Measurements from ENCODE around the gene FOXA2.

The FOXA2 gene

DNA sequence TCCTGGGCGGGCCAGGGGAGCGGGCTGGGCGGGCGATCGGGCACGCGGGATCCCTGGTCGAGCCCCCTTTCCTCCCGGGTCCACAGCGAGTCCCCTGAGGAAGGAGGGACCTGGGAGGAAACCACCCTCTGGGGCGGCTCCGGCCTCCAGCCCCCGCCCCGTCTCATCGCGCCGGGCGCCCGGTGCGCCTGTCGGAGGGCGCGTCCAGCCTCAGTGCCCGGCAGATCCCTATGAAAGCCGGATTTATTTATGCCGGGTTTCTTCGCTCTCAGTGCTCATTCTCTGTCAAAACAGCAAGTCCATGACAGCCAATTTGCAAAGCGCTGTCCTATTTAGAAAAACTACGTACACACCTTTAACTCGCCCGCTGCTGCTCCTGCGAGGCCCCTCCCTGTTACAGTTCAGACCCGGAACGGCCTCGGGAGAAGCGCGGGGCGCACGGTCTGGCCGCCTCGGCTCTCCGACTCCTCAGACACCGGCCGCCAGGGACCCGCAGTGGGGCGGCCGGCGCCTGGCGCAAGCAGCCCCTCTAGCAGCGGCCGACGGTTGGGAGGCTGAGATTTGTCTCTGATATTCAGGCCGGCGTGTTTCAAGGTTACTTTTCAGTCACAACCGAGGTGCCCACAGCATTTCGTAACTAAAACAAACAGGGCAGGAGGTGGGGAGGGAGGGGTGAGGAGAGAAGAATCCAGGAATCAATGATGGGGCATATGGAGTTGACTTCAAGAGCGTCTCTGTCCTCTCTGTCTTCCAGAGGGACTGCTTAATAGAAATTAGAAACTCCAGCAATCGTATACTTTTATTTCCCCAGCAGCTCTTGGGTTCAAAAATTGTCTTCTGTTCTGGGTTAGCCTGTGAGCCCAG is 782 bp upstream of the FOXA2 start:
- DNase-seq (ENCODE audit: low read depth in 1 of 2, low spot score in 1 of 2): no peak

DNA sequence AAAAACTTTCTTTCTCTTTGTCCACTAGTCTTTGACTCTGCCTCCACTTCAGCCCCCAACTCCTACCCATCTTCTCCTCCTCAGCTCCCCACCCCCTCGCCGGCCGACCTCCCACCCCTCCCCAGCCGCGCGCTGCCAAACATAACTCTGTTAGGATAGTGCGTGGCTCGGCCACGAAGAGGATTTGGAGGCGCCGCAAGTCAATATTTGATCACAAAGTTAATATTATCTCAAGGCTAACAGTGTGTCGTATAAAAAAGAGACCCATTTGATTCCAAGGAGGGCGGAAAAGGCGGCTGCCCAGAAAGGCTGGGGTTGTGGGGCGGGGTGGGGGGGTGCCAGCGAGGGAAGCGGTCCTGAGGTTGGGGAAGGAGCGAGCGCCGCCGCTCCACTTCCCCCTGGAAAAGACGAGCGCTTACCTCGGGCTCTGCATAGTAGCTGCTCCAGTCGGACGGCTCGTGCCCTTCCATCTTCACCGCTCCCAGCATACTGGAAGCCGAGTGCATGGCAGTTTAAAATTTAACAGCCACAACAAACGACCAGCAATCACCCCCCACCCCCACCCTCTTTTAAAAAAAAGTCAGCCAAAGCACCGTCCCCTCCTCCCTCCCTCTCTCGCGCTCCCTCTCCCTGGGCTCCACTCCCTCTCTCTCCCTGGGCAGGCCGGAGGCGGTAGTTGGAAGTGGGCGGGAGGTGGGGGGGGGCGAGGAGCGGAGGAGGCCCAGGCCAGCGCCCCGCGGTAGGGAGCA is 425 bp downstream of the FOXA2 start:
- no peak for DNase-seq (ENCODE audit: low read depth in 1 of 2, low spot score in 1 of 2)

DNA sequence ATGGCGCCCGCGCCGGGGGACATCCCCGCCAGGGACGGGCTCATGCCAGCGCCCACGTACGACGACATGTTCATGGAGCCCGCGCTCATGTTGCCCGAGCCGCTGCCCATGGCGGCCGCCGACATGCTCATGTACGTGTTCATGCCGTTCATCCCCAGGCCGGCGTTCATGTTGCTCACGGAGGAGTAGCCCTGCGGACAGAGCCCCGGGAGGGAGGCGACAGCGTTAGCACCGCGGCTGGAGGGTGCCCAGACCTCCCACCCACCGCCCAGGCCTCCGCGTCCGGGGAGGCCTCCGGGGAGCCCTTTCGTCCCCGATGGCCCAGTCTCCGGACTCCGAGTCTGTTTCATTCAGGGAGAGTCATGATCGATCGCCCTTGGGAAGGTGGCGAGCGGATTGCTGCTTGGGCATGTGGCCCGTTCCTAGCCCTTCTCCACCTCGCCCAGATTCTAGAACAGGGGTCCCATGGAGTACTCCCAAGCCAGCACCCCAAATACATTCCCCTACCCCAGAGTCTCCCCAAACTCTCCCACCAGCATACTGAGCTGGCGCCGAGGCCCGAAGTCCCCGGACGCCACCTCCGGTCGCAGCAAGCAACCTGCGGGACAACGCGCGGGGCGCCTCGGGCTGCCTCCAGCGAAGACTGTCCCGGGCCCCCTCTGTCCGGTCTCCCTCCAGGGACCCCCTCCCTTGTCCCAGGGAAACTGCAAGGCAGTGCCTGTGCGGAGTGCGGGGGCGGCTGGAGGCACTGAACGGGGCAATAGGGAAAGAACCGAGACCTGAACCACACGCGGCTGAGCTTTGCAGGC is 1.2 kb downstream of the FOXA2 start:
- no peak for DNase-seq (ENCODE audit: low read depth in 1 of 2, low spot score in 1 of 2)

DNA sequence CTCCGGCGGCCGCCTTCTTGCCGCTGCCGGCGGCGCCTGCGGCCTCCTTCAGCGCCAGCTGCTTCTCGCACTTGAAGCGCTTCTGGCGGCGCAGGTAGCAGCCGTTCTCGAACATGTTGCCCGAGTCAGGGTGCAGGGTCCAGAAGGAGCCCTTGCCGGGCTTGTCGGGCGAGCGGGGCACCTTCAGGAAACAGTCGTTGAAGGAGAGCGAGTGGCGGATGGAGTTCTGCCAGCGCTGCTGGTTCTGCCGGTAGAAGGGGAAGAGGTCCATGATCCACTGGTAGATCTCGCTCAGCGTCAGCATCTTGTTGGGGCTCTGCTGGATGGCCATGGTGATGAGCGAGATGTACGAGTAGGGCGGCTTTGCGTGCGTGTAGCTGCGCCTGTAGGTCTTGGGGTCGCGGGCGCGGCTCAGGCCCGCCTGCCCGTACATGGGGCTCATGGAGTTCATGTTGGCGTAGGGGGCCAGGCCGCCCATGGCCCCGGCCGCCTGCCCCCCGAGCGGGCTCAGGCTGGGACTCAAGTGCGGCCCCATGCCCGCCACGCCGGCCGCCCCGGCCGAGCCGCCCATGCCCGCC is 1.9 kb downstream of the FOXA2 start:
- DNase-seq (ENCODE audit: low read depth in 1 of 2, low spot score in 1 of 2): no peak

DNA sequence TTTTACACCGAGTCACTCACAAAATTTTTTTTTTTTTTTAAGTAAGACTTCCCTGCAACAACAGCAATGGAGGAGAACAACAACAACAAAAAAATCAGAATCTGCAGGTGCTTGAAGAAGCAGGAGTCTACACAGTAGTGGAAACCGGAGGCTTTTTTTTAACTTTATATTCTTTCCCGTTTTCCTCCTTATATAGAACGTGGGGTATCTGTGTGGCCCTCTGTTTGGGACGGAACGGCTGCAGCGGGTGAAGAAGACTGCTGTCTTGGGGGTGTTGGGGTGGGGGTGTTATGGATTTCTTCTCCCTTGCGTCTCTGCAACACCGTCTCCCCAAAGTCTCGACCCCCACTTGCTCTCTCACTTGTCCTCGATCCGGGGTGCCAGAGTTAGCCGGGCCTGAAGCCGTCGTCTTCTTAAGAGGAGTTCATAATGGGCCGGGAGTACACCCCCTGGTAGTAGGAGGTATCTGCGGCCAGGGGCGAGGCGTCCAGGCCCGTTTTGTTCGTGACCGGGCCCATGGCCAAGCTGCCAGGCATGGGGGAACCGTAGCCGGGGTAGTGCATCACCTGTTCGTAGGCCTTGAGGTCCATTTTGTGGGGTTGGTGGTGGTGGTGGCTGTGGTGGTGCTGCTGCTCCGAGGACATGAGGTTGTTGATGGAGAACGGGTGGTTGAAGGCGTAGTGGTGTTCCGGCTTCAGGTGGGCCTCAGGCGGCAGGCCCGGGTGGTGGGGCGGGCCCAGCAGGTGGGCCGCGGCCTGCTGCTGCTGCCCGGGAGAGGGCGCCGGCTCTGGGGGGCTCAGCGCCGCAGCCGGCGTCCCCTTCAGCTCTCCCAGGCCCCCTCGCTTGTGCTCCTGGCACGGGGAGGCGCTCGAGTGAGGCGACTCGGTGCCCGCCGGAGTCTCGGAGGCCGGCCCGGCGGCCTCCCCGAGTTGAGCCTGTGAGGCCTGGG is 2.7 kb downstream of the FOXA2 start:
- no peak for DNase-seq (ENCODE audit: low read depth in 1 of 2, low spot score in 1 of 2)

DNA sequence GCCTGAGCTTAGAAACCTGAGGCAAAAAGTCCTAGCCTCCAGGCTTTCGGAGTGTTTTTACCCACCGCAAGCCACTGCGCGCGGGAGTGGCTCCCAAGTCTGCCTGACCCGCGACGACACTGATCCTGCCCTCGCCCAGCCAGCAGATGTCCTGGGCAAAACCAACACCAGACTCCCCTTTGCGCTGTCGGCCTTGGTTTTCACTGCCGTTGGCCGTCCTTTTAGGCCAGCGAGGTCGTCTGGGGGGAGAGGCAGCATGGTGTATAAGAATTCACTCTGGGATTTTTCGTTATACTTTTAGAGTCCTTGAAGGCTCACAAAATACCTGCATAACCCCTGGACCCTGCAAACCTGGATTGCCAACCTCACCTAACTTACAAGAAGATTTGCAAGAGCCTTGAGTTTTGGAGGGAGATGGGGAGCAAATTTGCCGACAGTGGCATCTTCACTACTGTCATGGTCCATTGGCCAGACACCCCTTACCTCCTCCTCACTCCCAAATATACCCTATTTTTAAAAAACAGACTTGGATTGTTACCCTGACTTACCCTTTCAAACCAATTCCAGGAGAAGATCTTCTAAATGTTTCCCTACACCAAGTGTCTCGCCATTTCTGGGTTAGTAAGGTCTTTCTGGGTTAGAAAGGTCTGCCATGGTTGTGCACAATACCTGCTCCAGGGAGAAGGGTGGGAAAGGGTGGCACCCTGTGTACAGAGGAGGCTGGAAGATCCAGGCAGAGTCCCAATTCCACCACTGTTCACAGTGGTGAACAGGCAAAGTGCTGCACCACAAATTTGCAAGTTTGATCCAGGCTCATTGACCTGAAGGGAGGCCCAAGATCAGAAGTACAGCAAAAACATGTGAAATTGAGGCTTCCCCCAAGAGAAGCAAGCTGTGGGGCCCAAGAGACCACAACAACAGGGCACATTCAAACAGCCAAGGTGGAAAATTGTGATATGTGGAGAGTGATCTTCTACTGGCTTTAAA is 4.4 kb downstream of the FOXA2 start:
- DNase-seq (ENCODE audit: low read depth in 1 of 2, low spot score in 1 of 2): no peak

DNA sequence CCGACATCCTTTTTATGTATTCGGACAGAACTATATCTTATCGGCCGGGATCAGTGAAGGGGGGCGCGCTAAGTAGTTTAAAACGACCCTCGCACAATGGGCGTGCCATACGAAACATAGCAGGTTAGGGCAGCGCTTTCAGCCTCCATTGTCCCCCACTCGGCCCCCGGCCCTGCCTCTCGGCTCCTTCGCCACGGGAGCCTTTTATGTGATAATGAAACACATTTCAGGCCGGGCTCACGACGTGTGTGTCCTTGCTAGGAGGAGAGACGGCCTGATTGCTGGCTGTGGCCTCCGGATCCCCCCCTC is 5.3 kb downstream of the FOXA2 start:
- DNase-seq (ENCODE audit: low read depth in 1 of 2, low spot score in 1 of 2): no peak

DNA sequence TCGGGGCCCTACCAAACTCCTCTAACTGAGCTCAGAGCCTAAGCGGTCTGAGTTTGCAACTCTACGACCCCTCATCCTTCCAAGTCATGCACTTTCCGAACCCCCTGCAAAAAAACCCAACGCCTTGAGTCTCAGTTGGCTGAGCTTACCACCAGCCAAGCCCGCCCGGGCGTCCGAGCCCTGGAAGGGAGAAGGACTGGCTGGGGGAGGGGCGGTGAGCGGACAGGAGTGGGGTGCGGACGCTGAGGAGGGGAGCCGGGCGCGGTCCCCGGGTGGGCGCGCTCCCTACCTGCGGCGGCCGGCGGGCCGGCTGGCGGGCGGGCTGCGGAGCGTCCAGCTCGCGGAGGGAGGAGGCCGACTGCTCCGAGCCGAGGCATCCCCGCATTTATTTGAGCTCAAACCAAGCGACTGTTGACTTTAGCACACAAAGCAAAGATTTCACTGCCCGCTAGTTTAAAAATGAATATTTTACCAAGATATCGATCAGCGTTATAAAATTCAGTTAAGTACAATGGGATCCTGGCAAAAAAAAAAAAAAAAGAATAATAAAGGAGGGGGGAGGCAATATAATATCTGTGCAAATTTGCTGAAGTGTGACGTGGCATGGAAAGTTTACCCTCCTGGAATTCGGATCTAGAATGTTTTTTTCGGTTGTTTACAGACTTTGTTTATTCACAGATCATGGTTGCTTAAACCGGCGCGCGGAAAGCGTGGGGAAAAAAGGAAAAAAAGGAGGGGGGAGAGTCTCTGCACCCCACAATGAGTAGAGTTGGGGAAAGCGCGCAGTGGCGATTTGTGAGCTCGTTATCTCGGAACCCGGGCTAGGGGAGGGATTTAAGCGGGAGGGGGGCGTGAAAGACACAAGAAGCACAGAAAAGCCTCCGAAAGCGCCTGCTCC is 5.9 kb downstream of the FOXA2 start:
- DNase-seq (ENCODE audit: low read depth in 1 of 2, low spot score in 1 of 2): no peak

DNA sequence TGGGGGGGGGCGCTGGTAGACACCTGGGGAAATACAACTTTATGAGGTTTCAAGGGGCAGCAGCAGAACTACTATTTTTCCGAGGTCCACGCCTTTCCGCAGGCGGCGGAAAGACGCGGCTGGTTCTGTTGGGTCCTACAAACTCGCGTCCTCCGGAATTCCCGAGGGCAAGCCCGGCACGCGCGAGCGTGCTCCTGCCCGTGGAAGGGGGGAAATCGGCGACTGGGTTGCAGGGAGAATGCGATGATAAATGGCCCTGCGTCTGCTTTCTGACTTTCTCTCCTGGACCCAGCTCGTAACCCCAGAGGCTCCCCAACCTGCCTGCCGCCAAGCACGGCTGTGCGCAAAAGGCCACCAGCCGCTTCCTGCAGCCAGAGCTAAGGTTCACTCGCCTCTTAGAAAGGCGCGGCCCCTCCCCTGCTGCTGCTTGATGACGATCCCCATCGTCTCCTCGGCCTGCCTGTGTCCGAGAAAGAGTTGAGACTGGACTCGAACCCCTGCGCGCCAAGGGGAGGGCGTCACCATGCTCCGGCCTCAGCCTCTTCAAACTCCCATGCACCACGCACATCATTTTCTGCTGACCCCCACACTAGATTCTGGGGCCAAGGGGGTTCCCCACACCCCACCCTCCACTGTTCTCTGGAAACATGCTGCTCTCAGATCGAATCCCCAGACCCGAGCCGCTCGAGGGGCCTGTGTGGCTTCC is 6.7 kb downstream of the FOXA2 start:
- DNase-seq (ENCODE audit: low read depth in 1 of 2, low spot score in 1 of 2): no peak

DNA sequence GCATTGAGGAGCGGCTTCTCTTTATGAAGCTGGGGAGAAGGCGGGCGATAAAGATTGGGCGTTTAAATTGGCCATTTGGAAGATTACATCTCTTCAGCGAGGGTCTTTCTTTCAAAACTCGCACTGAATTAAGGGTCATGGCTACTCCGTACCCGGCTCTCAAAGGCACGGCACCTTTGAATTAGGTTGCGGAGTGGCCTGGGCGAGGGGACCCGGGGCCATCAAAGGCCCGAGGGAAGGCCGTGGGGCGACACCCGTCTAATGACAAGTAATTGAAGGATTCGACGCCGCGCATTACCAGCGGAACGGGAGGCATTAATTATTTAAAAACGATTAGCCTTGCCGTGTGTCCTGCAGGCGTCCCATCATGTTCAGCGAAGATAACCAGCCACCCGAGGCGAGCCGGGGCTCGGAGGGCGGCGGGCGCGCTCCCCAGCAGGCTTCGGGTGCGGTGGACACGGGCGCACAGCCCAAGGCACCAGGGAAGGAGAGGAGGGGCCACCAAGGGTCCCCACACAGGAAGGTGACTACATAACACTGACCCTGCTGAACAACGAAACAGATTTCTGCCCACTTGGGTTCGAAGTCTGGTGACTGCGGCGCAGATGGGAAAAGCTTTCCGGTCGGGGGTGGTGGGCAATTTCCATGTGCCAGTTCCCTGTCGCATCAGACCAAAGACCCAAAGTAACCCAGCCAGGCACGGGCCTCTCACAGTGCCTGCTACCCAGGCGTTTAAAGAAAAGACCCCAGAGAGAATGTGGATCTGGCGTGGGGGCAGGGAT is 7.4 kb downstream of the FOXA2 start:
- DNase-seq (ENCODE audit: low read depth in 1 of 2, low spot score in 1 of 2): no peak

DNA sequence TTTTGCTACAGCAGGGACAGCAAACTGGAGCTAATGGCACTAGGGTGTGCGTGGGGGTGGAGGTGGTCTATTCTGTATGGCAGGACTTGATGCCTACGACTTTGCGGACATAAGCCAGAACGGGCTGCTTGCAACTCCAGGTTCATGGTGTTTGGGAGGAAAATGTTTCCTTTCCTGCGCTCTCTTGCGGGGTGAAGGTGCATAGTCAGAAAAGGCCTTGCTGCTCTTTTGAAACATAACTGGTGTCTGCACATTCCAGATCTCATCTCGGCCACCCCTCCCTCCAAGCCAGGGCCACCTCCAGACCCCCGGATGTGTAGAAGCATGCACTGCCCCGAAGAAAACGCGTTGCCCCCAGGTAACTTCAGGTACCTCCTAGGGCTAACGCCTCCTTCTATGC is 8.1 kb downstream of the FOXA2 start:
- no peak for DNase-seq (ENCODE audit: low read depth in 1 of 2, low spot score in 1 of 2)

DNA sequence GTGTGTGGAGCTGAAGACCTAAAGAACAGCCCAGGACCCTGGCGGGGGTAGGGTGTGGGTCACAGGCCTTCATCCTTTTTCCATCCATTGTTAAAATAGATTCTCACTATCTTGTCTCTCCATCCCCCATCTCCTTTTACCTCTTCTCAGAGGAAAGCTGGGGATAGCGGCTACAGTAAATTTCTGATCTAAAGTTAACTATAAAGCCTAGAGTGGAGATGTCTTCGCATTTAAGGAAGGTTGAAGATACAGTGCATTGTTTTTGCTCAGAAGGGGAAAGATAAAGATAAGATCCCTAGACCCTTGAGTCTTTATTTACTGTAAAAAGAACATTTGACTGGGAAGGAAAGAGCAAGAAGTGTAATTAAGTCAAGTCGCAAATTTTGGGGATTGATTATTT is 8.6 kb downstream of the FOXA2 start:
- DNase-seq (ENCODE audit: low read depth in 1 of 2, low spot score in 1 of 2): no peak

DNA sequence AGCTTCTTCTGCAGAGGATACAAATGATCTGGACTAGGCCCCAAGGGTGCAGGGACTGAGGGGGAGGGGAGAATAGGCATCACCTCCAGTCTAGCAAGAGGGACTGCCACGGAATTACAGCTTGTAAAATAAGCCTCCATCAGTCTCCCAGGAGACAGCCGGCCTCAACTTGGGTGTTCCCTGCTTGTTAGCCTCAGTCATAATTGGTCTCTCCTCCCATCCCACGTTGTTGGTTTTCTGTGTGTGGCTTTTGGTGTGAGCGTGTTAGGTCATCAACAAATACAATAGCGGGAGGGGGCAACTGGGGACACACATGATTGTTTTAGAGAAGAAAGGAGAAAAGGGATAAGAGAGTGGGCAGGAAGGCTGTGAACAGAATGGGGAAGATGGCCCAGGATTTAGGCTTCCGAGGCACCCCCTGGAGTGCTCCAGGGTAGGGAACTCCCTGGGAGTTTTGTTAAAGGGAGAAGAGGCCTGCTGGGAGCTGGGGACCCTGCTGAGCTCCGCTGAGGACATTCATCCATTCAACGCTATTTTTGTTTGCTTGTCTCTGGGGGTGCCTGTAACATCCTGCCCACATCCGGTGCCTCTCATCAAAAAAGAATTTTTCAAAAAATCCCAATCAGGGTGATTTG is 9.2 kb downstream of the FOXA2 start:
- no peak for DNase-seq (ENCODE audit: low read depth in 1 of 2, low spot score in 1 of 2)

DNA sequence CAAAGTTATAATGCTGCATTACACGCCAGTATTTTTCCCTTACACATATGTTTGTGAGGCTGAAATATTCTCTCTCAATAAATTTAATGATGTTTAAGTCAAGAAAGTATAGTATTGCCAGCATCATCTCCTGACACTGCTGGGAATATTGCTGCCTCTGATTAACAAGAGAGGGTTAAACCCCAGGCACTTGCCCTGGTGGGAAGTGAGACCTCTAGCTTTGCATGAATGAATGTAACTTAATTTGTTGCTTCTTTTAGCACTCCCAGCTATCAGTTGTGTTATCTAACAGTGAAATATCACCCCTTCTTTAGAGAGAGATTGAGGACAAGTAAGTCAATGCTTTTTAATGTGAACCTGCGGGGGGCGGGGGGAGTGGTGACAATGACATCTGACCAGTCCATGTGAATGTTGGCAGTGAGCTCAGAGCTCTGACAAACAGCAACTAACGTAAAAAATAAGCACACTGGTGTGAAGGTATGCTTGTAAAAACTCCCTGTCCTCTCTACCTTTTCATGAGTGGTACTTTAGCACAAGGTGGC is 9.8 kb downstream of the FOXA2 start:
- no peak for DNase-seq (ENCODE audit: low read depth in 1 of 2, low spot score in 1 of 2)

DNA sequence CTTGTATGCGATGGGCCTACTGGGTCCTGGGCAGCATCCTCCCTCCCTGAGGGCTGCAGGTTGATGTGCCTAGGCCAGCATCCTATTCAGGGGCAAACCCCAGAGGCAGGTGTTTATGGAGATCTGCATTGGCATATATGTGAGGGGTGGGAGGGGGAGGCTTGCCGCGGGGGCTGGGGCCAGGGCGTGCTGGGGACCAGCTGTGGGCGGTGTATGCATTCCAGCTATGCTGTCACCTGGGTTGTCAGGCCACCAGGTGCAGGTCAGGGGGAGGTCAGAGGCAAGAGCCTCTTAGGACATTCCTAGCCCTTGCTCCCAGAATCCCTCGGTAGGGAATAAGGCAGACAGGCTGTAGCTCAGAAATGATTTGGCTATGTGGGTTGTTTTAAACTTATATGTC is 11.9 kb downstream of the FOXA2 start:
- DNase-seq (ENCODE audit: low read depth in 1 of 2, low spot score in 1 of 2): no peak

DNA sequence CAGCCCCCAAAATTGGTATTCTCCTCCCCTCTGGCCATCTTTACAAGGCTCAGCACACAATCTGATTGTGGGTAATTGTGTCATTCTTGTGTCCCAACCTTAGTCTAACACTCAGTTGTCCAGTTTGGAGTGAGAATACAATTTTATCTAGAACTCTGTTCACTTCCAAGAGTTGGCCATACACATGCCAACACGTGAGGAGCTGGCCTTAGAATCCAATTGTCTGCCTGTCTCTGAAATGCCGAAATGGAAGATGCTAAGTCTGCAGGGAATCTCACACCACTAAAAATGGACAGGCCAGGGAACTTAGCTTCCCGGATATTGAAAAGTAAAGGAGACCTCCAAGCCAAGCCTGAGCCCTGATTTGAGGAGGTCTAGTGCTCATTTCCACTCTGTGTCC is 12.3 kb downstream of the FOXA2 start:
- DNase-seq (ENCODE audit: low read depth in 1 of 2, low spot score in 1 of 2): no peak
